Skeletal muscle satellite cell (primary cell): ENCODE measurements around the gene CCDC83.

Source experiments
- H3K27me3 ChIP-seq: 2 replicates; pipeline ENCODE4 v1.7.0; 2013; ENCODE audit warnings: low read length; ENCODE audit not compliant: control insufficient read depth, insufficient read depth
- H3K36me3 ChIP-seq: 2 replicates; pipeline ENCODE4 v1.7.0; 2013; ENCODE audit warnings: mild to moderate bottlenecking, control low read depth, low read length; ENCODE audit not compliant: insufficient read depth
- H3K4me1 ChIP-seq: 2 replicates; pipeline ENCODE4 v1.7.0; 2013; ENCODE audit warnings: low read length; ENCODE audit not compliant: control insufficient read depth, insufficient read depth
- H3K4me2 ChIP-seq: 2 replicates; pipeline ENCODE4 v1.7.0; 2013; ENCODE audit warnings: mild to moderate bottlenecking, low read length
- H3K4me3 ChIP-seq: 2 replicates; pipeline ENCODE4 v1.7.0; 2013; ENCODE audit warnings: low read length
- H3K9ac ChIP-seq: 2 replicates; pipeline ENCODE4 v1.7.0; 2013; ENCODE audit warnings: mild to moderate bottlenecking, low read depth, low read length, moderate library complexity
- H3K9me3 ChIP-seq: replicated peaks from 2 replicates; pipeline ENCODE4 v1.7.0; 2013; ENCODE audit warnings: mild to moderate bottlenecking, control low read depth, low read length

Gene CCDC83

GRCh38 chr11:85819441-85819840 is 35.7 kb upstream of the CCDC83 start:
- Histone ChIP-seq H3K4me3 (no peak overlapping the region), H3K4me1 (peaks cover 54% of the 10 kb centered on the region), H3K9me3 (no peaks in the 10 kb centered on the region), H3K9ac (no peak overlapping the region), H3K27me3 (no peaks in the 10 kb centered on the region), H3K4me2 (no peak overlapping the region), H3K36me3 (no peaks in the 10 kb centered on the region)

GRCh38 chr11:85821636-85822035 is 33.5 kb upstream of the CCDC83 start:
- H3K4me2 ChIP-seq: peak overlapping the region; percentile 37
- no peak overlapping the region for H3K4me3 ChIP-seq
- peaks cover 44% of the 10 kb centered on the region for H3K4me1 ChIP-seq
- H3K36me3 ChIP-seq: no peaks in the 10 kb centered on the region
- H3K9ac ChIP-seq: peak overlapping the region; percentile 27
- H3K27me3 ChIP-seq: no peaks in the 10 kb centered on the region
- no peaks in the 10 kb centered on the region for H3K9me3 ChIP-seq

DNA sequence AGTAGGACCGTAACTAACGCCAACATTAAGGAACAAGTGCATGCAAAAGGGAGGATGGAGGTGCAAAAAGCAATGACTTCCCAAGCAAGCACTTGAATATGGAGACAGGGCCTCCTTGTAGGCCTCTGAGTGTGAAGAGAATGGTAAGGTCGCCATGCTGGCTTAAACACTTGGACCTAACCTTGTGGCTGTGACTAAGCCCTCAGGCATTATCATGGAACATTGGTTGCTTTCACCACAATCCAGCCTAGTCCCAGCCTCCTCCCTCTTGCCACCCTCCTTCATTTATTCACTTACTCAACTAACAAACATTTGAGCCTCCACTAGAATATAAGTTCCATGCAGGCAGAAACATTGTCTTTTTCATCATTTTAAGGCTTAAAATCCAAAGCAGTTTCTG is 32.4 kb upstream of the CCDC83 start:
- H3K4me3 ChIP-seq: no peak overlapping the region
- no peak overlapping the region for H3K4me2 ChIP-seq
- H3K9me3 ChIP-seq: no peaks in the 10 kb centered on the region
- no peaks in the 10 kb centered on the region for H3K27me3 ChIP-seq
- H3K4me1 ChIP-seq: peaks cover 49% of the 10 kb centered on the region
- no peaks in the 10 kb centered on the region for H3K36me3 ChIP-seq
- H3K9ac ChIP-seq: no peak overlapping the region

DNA sequence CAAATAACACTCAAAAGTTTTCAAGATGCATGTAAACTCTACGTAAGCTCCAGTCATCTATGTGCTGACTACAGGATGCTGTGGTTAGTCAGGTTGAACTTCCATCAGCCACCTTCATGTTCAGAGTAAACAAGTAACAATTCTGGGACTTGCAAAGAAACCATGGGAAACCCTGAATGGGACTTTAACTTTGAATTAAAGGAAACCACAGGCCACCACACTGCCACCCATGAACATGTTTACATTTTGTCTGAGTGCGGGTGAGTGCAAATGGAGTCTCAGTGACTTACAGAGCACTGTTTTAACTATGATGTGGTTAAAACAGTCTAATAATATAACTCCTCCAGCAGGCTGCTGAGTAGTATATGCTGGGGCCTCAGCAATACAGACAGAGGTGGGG is 31.4 kb upstream of the CCDC83 start:
- Histone ChIP-seq H3K27me3 (no peaks in the 10 kb centered on the region), H3K4me1 (peaks cover 51% of the 10 kb centered on the region), H3K36me3 (no peaks in the 10 kb centered on the region), H3K4me3 (no peak overlapping the region), H3K4me2 (no peak overlapping the region), H3K9ac (no peak overlapping the region), H3K9me3 (no peaks in the 10 kb centered on the region)

DNA sequence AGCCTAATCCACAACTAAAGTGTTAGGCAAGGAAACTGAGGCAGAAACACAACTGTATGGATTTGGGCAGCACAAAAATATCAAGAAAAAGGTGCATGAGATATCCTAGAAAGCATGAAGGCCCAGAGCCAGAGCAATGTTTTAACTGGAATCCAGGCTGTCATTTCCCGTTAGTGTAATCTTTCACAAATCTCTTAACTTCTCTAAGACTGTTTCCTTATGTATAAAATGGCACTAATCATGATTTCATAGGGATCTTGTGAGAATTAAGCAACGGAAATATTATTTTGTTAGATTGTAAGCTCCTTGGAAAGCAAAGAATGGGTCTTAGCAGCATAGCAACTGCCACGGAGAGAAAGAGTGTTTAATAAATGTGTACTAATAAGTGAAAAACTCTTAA is 29.6 kb upstream of the CCDC83 start:
- no peak overlapping the region for H3K4me2 ChIP-seq
- peaks cover 52% of the 10 kb centered on the region for H3K4me1 ChIP-seq
- H3K9me3 ChIP-seq: no peaks in the 10 kb centered on the region
- H3K27me3 ChIP-seq: no peaks in the 10 kb centered on the region
- no peak overlapping the region for H3K4me3 ChIP-seq
- peak overlapping the region; percentile 2 for H3K9ac ChIP-seq
- H3K36me3 ChIP-seq: no peaks in the 10 kb centered on the region

GRCh38 chr11:85826116-85826855 is 28.9 kb upstream of the CCDC83 start:
- Histone ChIP-seq H3K4me3 (no peak overlapping the region), H3K4me2 (no peak overlapping the region), H3K9ac (peak overlapping the region; percentile 2), H3K4me1 (peaks cover 48% of the 10 kb centered on the region), H3K27me3 (no peaks in the 10 kb centered on the region), H3K9me3 (no peaks in the 10 kb centered on the region), H3K36me3 (no peaks in the 10 kb centered on the region)

DNA sequence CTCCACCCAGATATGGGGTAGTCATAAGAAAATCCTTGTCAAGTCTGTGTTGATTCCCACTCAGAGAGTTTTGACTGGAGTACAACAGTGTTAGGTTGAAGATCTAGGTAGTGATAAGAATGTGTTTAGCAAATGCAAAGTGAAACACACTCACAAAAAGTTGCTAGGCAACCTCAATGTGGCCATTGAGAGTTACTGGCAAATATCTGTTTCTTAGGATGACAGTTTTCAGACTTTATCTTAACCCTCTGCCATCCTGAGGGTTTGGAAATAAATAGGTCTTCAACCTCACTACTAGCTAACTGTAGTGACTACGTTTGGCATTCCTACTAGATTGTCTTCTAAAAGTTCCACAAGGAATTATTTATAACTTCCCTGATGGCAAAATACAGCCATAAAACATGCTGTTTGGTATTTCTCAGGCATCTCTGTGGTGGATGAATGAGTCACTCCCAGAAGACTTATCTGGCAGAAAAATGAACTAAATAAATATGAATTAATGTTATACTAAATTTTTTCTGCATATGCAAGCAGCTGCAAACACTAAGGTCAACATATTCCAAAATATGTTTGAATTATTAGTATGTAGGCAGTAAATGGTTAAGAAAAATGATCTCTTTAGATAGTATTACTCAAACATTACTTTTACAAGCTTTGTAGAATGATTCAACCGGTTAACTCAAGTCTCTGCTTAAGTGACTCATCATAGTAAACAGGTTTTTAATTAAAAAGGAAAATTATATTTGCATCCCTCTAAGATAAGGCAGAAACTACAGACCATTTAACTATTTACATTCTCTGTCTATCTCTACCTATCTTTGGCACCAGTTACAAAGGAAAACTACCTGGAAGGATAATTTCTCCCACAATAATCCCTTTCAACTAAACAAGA is 27.2 kb upstream of the CCDC83 start:
- Histone ChIP-seq H3K4me1 (peaks cover 31% of the 10 kb centered on the region), H3K9me3 (no peaks in the 10 kb centered on the region), H3K9ac (peak overlapping the region; percentile 61), H3K4me2 (peak overlapping the region; percentile 60), H3K36me3 (no peaks in the 10 kb centered on the region), H3K27me3 (no peaks in the 10 kb centered on the region), H3K4me3 (peak overlapping the region; percentile 16)

GRCh38 chr11:85828640-85828978 is 26.6 kb upstream of the CCDC83 start:
- peaks cover 30% of the 10 kb centered on the region for H3K4me1 ChIP-seq
- H3K27me3 ChIP-seq: no peaks in the 10 kb centered on the region

DNA sequence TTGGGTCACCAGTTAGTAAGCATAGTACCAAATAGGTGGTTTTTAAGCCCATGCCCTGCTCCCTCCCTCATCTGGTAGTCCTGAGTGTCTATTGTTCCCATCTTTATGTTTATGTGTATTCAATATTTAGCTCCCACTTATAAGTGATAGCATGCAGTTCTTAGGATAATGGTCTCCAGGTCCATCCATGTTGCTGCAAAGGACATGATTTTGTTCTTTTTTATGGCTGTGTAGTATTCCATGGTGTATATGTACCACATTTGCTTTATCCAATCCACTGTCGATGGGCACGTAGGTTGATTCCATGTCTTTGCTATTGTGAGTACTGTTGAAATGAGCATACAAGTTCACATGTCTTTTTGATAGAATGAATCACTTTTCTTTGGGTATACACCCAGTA is 26.0 kb upstream of the CCDC83 start:
- peaks cover 30% of the 10 kb centered on the region for H3K4me1 ChIP-seq
- H3K9me3 ChIP-seq: no peaks in the 10 kb centered on the region
- H3K27me3 ChIP-seq: no peaks in the 10 kb centered on the region
- no peak overlapping the region for H3K4me2 ChIP-seq
- H3K36me3 ChIP-seq: no peaks in the 10 kb centered on the region
- no peak overlapping the region for H3K9ac ChIP-seq
- no peak overlapping the region for H3K4me3 ChIP-seq

More at GRCh38 chr11:85828640-85828978, 26.6 kb upstream of the CCDC83 start:
- Histone ChIP-seq H3K9me3 (no peaks in the 10 kb centered on the region), H3K9ac (peak overlapping the region; percentile 22), H3K4me2 (peak overlapping the region; percentile 60), H3K36me3 (no peaks in the 10 kb centered on the region), H3K4me3 (no peak overlapping the region)

DNA sequence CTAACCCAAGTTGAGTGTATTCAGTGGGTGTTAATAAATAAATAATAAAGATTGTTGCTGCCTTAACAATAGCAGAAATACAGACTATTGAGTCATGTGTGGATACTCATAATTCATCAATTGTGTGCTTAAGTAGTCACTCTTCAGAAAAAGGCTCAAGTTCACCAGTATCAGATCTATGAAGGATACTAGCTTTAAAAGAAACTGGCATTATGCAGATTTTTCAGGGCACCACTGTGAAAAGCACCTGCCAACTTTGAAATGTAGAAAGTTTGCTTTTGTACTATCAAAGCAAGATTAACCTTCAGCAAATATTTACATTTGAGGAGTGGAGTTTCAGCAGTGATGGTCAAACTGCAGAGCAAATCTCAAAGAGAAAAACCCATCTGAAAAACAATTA is 24.1 kb upstream of the CCDC83 start:
- Histone ChIP-seq H3K9me3 (no peaks in the 10 kb centered on the region), H3K4me1 (peaks cover 25% of the 10 kb centered on the region), H3K27me3 (no peaks in the 10 kb centered on the region), H3K4me3 (no peak overlapping the region), H3K9ac (no peak overlapping the region), H3K4me2 (no peak overlapping the region), H3K36me3 (no peaks in the 10 kb centered on the region)

DNA sequence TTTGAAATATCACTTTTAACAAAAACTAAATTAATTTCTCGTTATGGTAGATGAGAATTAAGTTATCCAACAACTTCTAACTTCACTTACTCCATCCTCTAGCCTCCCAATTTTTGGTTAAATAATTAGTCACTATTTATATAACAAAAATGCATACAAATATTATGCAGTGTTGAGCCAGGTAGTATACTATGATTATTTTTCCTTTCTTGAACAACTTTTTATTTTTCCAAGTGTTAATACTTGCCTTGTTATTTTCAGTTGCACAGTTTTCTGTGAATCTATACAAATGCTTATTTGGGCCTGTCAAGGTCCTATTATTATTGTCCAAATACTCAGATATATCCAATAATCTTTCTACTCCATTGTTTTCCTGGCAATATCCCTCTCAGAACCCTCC is 19.9 kb upstream of the CCDC83 start:
- no peaks in the 10 kb centered on the region for H3K4me1 ChIP-seq
- no peaks in the 10 kb centered on the region for H3K9me3 ChIP-seq

More for the DNA sequence above, 19.9 kb upstream of the CCDC83 start:
- Histone ChIP-seq H3K9ac (no peak overlapping the region), H3K4me2 (no peak overlapping the region), H3K4me3 (no peak overlapping the region), H3K36me3 (no peaks in the 10 kb centered on the region), H3K27me3 (no peaks in the 10 kb centered on the region)
